Activated CD8-positive, alpha-beta memory T cell treated with anti-CD3 and anti-CD28 coated beads for 1 hour (primary cell): ENCODE results near the gene DCAF5.

ENCODE experiments used
- DNase-seq, 2 donors: peaks; one replicate each; pipeline ENCODE4 v3.0.0-alpha.2; 2020; ENCODE audit warnings: low read depth in 1 of 2; ENCODE audit errors: extremely low read depth in 1 of 2

Gene DCAF5

GRCh38 chr14:69142101-69142500 lies 10.8 kb downstream of the DCAF5 start:
- no peak for DNase-seq

- no peak for DNase-seq
These were observed 11.4 kb downstream of the DCAF5 start for GRCh38 chr14:69141550-69141949.

GRCh38 chr14:69139743-69140142 lies 13.2 kb downstream of the DCAF5 start:
- DNase-seq = no peak

GRCh38 chr14:69137843-69138535 lies 14.9 kb downstream of the DCAF5 start:
- no peak for DNase-seq

GRCh38 chr14:69137416-69137815 lies 15.5 kb downstream of the DCAF5 start:
- DNase-seq = no peak

- no peak for DNase-seq
These were observed 17.8 kb downstream of the DCAF5 start for GRCh38 chr14:69135133-69135532.

GRCh38 chr14:69133206-69134125 lies 19.5 kb downstream of the DCAF5 start:
- no peak for DNase-seq

- DNase-seq = no peak
These were observed 20.3 kb downstream of the DCAF5 start for GRCh38 chr14:69132513-69133181.

- DNase-seq = no peak
These were observed 21.7 kb downstream of the DCAF5 start for GRCh38 chr14:69131176-69131575.

- peak; percentile 42 to 57 for DNase-seq
These were observed 23.5 kb downstream of the DCAF5 start for GRCh38 chr14:69129264-69129880.

- DNase-seq = no peak
These were observed 34.6 kb downstream of the DCAF5 start for GRCh38 chr14:69118305-69118704.

- DNase-seq = no peak
These were observed 35.7 kb downstream of the DCAF5 start for GRCh38 chr14:69117020-69117767.

- no peak for DNase-seq
These were observed 37.3 kb downstream of the DCAF5 start for GRCh38 chr14:69115407-69116185.

- DNase-seq = no peak
These were observed 38.2 kb downstream of the DCAF5 start for GRCh38 chr14:69114763-69115162.

- no peak for DNase-seq
These were observed 44.6 kb downstream of the DCAF5 start for GRCh38 chr14:69108358-69108757.

GRCh38 chr14:69107407-69108003 lies 45.4 kb downstream of the DCAF5 start:
- DNase-seq = no peak

- no peak for DNase-seq
These were observed 46.5 kb downstream of the DCAF5 start for GRCh38 chr14:69106451-69106850.

- no peak for DNase-seq
These were observed 47.6 kb downstream of the DCAF5 start for GRCh38 chr14:69105326-69105725.

GRCh38 chr14:69101331-69101826 lies 51.5 kb downstream of the DCAF5 start:
- DNase-seq = no peak
